Loucy (cell line): ENCODE data around the gene SLC4A9.

Source experiments
- EZH2phosphoT487 ChIP-seq: fragments of 200-600 bp; IDR thresholded peaks from 2 replicates; pipeline ENCODE4 v1.6.1; 2018; ENCODE audit warnings: antibody characterized with exemption, mild to moderate bottlenecking, moderate library complexity, borderline replicate concordance
- TF ChIP-seq, protein P1 (sequence below): fragments of 200-600 bp; sonication (generic); conservative IDR thresholded peaks from 2 replicates; pipeline ENCODE4 v1.5.1; 2014; ENCODE audit warnings: mild to moderate bottlenecking, antibody characterized with exemption, low read length

DNA sequence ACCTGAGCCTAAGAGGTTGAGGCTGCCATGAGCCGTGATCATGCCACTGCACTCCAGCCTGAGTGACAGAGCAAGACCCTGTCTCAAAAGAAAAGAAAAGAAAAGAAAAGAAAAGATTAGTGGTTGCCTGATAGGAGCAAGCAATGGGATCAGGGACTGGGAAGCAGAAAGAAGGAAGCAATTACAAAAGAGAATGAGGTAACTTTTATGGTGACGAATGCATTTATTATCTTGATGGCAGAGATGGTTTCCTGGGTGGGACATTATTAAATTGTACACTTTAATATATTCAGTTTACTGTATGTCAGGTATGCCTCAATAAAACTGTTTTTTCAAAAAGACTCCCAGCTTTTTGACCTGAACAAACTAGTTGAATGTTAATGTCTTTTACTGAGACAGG, 49.6 kb upstream of the SLC4A9 start:
- TF ChIP-seq, protein P1, sequence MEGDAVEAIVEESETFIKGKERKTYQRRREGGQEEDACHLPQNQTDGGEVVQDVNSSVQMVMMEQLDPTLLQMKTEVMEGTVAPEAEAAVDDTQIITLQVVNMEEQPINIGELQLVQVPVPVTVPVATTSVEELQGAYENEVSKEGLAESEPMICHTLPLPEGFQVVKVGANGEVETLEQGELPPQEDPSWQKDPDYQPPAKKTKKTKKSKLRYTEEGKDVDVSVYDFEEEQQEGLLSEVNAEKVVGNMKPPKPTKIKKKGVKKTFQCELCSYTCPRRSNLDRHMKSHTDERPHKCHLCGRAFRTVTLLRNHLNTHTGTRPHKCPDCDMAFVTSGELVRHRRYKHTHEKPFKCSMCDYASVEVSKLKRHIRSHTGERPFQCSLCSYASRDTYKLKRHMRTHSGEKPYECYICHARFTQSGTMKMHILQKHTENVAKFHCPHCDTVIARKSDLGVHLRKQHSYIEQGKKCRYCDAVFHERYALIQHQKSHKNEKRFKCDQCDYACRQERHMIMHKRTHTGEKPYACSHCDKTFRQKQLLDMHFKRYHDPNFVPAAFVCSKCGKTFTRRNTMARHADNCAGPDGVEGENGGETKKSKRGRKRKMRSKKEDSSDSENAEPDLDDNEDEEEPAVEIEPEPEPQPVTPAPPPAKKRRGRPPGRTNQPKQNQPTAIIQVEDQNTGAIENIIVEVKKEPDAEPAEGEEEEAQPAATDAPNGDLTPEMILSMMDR, result no peak
- no peak for TF ChIP-seq EZH2phosphoT487
